Fibroblast of lung (primary cell): ENCODE measurements around the gene ZNF611. TPM values are rescaled to one million over a fixed set of nuclear protein-coding genes. Genes with fewer than 3 reads are reported as not detected.
A peak's percentile ranks its signal among the peaks of the same experiment; 100 is the strongest.

Experiments
- DNase-seq, 2 donors: peaks; one replicate each; pipeline versions ENCODE4 v3.0.0 to v3.0.0-alpha.2; 2010; ENCODE audit warnings: low read depth in 2 of 2
- H2AFZ ChIP-seq: 2 replicates; pipeline ENCODE4 v1.5.1; 2012; ENCODE audit warnings: low read length, control low read depth, inconsistent platforms
- H3K27ac ChIP-seq: 2 replicates; pipeline ENCODE4 v1.5.1; 2011; ENCODE audit warnings: low read length, control low read depth; ENCODE audit not compliant: insufficient read depth
- H3K27me3 ChIP-seq: 2 replicates; pipeline ENCODE4 v1.5.1; 2011; ENCODE audit warnings: mild to moderate bottlenecking, low read length; ENCODE audit not compliant: control insufficient read depth, insufficient read depth
- H3K36me3 ChIP-seq: 2 replicates; pipeline ENCODE4 v1.5.1; 2011; ENCODE audit warnings: low read length; ENCODE audit not compliant: control insufficient read depth, insufficient read depth
- H3K4me1 ChIP-seq: 2 replicates; pipeline ENCODE4 v1.5.1; 2011; ENCODE audit warnings: low read length; ENCODE audit not compliant: control insufficient read depth, insufficient read depth; ENCODE audit errors: extremely low read depth
- H3K4me2 ChIP-seq: 2 replicates; pipeline ENCODE4 v1.5.1; 2011; ENCODE audit warnings: low read length, control low read depth; ENCODE audit not compliant: insufficient read depth; ENCODE audit errors: extremely low read depth
- H3K4me3 ChIP-seq, 4 experiments: fragments of 200-600 bp in 1 of 4; sonication (generic) in 1 of 4; replicated peaks in 1 of 4; 2 replicates each; pipeline ENCODE4 v1.5.1; 2011 to 2016; ENCODE audit warnings: low read length in 4 of 4, low read depth in 3 of 4, mild to moderate bottlenecking in 3 of 4, control low read depth in 2 of 4, inconsistent platforms in 1 of 4, mixed read lengths in 1 of 4; ENCODE audit not compliant: insufficient read depth in 1 of 4; ENCODE audit errors: control extremely low read depth in 1 of 4
- H3K79me2 ChIP-seq: 2 replicates; pipeline ENCODE4 v1.5.1; 2012; ENCODE audit warnings: mild to moderate bottlenecking, low read length, inconsistent platforms; ENCODE audit not compliant: control insufficient read depth, insufficient read depth
- H3K9ac ChIP-seq: 2 replicates; pipeline ENCODE4 v1.5.1; 2011; ENCODE audit warnings: mild to moderate bottlenecking, low read length, control low read depth; ENCODE audit not compliant: insufficient read depth
- H3K9me3 ChIP-seq: 2 replicates; pipeline ENCODE4 v1.5.1; 2012; ENCODE audit warnings: low read depth, low read length; ENCODE audit not compliant: control insufficient read depth, insufficient read depth
- H4K20me1 ChIP-seq: 2 replicates; pipeline ENCODE4 v1.5.1; 2011; ENCODE audit warnings: low read length; ENCODE audit not compliant: control insufficient read depth, insufficient read depth; ENCODE audit errors: extremely low read depth
- CTCF ChIP-seq, 2 donors: IDR thresholded peaks in 1 of 2; conservative IDR thresholded peaks in 1 of 2; 1 replicate in 1 of 2; 2 replicates in 1 of 2; pipeline ENCODE4 v1.5.1; 2011 to 2012; ENCODE audit warnings: low read length in 2 of 2, control low read depth in 1 of 2, inconsistent platforms in 1 of 2, low read depth in 1 of 2, mild to moderate bottlenecking in 1 of 2
- EZH2 ChIP-seq: IDR thresholded peaks from 2 replicates; pipeline ENCODE4 v1.5.1; 2012; ENCODE audit warnings: low read length, control low read depth, mild to moderate bottlenecking; ENCODE audit errors: missing control alignments
- polyA plus RNA-seq, 2 donors: library from polyadenylated mRNA; depleted of rRNA in 1 of 2; stranded (reverse) in 1 of 2; unstranded in 1 of 2; fragments of >200 nt; gene quantifications; 2 replicates each; pipeline ENCODE4 v1.2.1, GENCODE V29; 2011 to 2012; ENCODE audit warnings: missing spikeins in 1 of 2
- total RNA-seq: library from RNA; depleted of rRNA; stranded (reverse); fragments of >200 nt; gene quantifications from 2 replicates; pipeline ENCODE4 v1.2.1, GENCODE V29; 2014

Gene ZNF611
- total and polyA plus RNA-seq, 2 donors (not counting 1 experiment from before 2014, with no cell fraction given), result 6.9 to 14.5 TPM

GRCh38 chr19:52666506-52666905, 68.3 kb downstream of the ZNF611 start:
- DNase-seq, result no peak
- H4K20me1 ChIP-seq, result no peaks in the 10 kb centered on the region
- H3K79me2 ChIP-seq, result peaks cover 5% of the 10 kb centered on the region
- no peak overlapping the region for H3K27ac ChIP-seq
- H3K4me1 ChIP-seq, result no peaks in the 10 kb centered on the region
- no peak overlapping the region for H3K9ac ChIP-seq
- no peak overlapping the region for H2AFZ ChIP-seq
- peaks cover 3% of the 10 kb centered on the region for H3K36me3 ChIP-seq
- H3K4me2 ChIP-seq, result no peak overlapping the region
- no peaks in the 10 kb centered on the region for H3K27me3 ChIP-seq
- no peak overlapping the region for H3K4me3 ChIP-seq
- TF ChIP-seq CTCF (conservative IDR thresholded peaks at IDR 0.05 in 1 of 2, IDR thresholded peaks at IDR 0.05 in 1 of 2; ENCODE audit: low read depth in 1 of 2, low read length in 2 of 2) (no peak), EZH2 (no peak)
- H3K9me3 ChIP-seq, result no peaks in the 10 kb centered on the region

GRCh38 chr19:52665529-52665928, 69.3 kb downstream of the ZNF611 start:
- no peaks in the 10 kb centered on the region for H3K27me3 ChIP-seq
- H2AFZ ChIP-seq, result no peak overlapping the region
- TF ChIP-seq EZH2, result no peak
- no peak for TF ChIP-seq CTCF (conservative IDR thresholded peaks at IDR 0.05 in 1 of 2, IDR thresholded peaks at IDR 0.05 in 1 of 2; ENCODE audit: low read depth in 1 of 2, low read length in 2 of 2)
- peak in 1 of 2 donors; percentile 75 for DNase-seq
- H3K79me2 ChIP-seq, result peaks cover 3% of the 10 kb centered on the region
- H3K27ac ChIP-seq, result no peak overlapping the region
- H3K9me3 ChIP-seq, result no peaks in the 10 kb centered on the region
- H3K4me1 ChIP-seq, result no peaks in the 10 kb centered on the region
- H3K36me3 ChIP-seq, result peaks cover 3% of the 10 kb centered on the region
- H4K20me1 ChIP-seq, result no peaks in the 10 kb centered on the region
- H3K9ac ChIP-seq, result no peak overlapping the region
- no peak overlapping the region for H3K4me3 ChIP-seq
- H3K4me2 ChIP-seq, result no peak overlapping the region

GRCh38 chr19:52665027-52665426, 69.8 kb downstream of the ZNF611 start:
- peaks cover under 1% of the 10 kb centered on the region for H3K79me2 ChIP-seq

More at GRCh38 chr19:52665027-52665426, 69.8 kb downstream of the ZNF611 start:
- Histone ChIP-seq H3K4me1 (no peaks in the 10 kb centered on the region), H4K20me1 (no peaks in the 10 kb centered on the region), H3K27me3 (no peaks in the 10 kb centered on the region), H3K4me3 (no peak overlapping the region), H3K36me3 (peaks cover 4% of the 10 kb centered on the region), H2AFZ (no peak overlapping the region), H3K9me3 (no peaks in the 10 kb centered on the region), H3K27ac (no peak overlapping the region), H3K4me2 (no peak overlapping the region), H3K9ac (no peak overlapping the region)
- no peak for TF ChIP-seq EZH2
- no peak for TF ChIP-seq CTCF (conservative IDR thresholded peaks at IDR 0.05 in 1 of 2, IDR thresholded peaks at IDR 0.05 in 1 of 2; ENCODE audit: low read depth in 1 of 2, low read length in 2 of 2)
- DNase-seq, result no peak
